ENCODE results near the gene INHBC.

INHBC gene

DNA sequence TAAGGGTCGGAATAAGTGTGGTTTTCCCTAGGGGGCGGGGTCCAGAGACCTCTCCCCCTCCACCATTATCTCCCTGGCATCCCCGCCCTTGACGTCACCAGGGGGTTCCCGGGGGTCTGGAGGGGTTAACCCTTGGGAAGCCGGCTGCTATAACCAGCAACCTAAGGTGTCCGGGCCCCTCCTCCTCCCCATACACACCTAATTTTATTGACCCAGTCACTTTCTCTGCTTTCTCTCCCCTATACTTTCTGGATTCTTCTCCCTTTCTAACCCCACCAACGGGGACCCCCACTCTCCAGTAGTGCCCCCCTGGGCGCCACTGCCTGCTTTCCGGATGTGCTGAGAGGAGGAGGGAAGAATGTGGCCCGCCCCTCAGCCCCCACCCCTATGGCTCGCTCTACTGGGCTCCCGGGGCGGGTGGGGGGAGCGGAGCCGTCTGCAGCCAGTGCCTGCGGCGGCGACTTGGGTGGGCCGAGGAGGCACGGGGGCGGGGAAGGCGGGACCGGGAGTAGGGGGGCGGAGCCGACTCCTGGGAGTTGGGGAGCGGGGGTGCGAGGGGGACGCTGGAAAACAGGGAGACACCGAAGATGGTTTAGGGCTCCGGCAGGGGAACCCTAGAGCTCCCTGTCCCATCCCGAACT lies 26.8 kb downstream of the INHBC start (continued):
- TF ChIP-seq, protein P1, sequence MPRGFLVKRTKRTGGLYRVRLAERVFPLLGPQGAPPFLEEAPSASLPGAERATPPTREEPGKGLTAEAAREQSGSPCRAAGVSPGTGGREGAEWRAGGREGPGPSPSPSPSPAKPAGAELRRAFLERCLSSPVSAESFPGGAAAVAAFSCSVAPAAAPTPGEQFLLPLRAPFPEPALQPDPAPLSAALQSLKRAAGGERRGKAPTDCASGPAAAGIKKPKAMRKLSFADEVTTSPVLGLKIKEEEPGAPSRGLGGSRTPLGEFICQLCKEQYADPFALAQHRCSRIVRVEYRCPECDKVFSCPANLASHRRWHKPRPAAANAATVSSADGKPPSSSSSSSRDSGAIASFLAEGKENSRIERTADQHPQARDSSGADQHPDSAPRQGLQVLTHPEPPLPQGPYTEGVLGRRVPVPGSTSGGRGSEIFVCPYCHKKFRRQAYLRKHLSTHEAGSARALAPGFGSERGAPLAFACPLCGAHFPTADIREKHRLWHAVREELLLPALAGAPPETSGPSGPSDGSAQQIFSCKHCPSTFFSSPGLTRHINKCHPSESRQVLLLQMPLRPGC (tag by site-specific recombination; IDR thresholded peaks at IDR 0.05) = peak; percentile 48; the same call in 1 of the 2 replicates
- TF ChIP-seq ZNF354C (tag by site-specific recombination; IDR thresholded peaks at IDR 0.05; ENCODE audit: borderline replicate concordance, low read depth) = no peak
- no peak for TF ChIP-seq ZNF2 (tag by site-specific recombination; IDR thresholded peaks at IDR 0.05)
- no peak for TF ChIP-seq KLF9 (tag by site-specific recombination; IDR thresholded peaks at IDR 0.05; ENCODE audit: low read depth)
- TF ChIP-seq, protein P2, sequence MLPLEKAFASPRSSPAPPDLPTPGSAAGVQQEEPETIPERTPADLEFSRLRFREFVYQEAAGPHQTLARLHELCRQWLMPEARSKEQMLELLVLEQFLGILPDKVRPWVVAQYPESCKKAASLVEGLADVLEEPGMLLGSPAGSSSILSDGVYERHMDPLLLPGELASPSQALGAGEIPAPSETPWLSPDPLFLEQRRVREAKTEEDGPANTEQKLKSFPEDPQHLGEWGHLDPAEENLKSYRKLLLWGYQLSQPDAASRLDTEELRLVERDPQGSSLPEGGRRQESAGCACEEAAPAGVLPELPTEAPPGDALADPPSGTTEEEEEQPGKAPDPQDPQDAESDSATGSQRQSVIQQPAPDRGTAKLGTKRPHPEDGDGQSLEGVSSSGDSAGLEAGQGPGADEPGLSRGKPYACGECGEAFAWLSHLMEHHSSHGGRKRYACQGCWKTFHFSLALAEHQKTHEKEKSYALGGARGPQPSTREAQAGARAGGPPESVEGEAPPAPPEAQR (tag by site-specific recombination; IDR thresholded peaks at IDR 0.05) = peak; percentile 52; the same call in 1 of the 2 replicates
- TF ChIP-seq ZNF391 (tag by site-specific recombination; IDR thresholded peaks at IDR 0.05; ENCODE audit: borderline replicate concordance, low read depth) = no peak
- TF ChIP-seq, protein P3, sequence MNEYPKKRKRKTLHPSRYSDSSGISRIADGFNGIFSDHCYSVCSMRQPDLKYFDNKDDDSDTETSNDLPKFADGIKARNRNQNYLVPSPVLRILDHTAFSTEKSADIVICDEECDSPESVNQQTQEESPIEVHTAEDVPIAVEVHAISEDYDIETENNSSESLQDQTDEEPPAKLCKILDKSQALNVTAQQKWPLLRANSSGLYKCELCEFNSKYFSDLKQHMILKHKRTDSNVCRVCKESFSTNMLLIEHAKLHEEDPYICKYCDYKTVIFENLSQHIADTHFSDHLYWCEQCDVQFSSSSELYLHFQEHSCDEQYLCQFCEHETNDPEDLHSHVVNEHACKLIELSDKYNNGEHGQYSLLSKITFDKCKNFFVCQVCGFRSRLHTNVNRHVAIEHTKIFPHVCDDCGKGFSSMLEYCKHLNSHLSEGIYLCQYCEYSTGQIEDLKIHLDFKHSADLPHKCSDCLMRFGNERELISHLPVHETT (tag by site-specific recombination; IDR thresholded peaks at IDR 0.05) = 0 out of 2 replicates have a peak, but pooled peaks have one; percentile 37
- TF ChIP-seq, protein P4, sequence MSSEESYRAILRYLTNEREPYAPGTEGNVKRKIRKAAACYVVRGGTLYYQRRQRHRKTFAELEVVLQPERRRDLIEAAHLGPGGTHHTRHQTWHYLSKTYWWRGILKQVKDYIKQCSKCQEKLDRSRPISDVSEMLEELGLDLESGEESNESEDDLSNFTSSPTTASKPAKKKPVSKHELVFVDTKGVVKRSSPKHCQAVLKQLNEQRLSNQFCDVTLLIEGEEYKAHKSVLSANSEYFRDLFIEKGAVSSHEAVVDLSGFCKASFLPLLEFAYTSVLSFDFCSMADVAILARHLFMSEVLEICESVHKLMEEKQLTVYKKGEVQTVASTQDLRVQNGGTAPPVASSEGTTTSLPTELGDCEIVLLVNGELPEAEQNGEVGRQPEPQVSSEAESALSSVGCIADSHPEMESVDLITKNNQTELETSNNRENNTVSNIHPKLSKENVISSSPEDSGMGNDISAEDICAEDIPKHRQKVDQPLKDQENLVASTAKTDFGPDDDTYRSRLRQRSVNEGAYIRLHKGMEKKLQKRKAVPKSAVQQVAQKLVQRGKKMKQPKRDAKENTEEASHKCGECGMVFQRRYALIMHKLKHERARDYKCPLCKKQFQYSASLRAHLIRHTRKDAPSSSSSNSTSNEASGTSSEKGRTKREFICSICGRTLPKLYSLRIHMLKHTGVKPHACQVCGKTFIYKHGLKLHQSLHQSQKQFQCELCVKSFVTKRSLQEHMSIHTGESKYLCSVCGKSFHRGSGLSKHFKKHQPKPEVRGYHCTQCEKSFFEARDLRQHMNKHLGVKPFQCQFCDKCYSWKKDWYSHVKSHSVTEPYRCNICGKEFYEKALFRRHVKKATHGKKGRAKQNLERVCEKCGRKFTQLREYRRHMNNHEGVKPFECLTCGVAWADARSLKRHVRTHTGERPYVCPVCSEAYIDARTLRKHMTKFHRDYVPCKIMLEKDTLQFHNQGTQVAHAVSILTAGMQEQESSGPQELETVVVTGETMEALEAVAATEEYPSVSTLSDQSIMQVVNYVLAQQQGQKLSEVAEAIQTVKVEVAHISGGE (tag by site-specific recombination; conservative IDR thresholded peaks at IDR 0.05; ENCODE audit: low read depth) = 0 out of 2 replicates have a peak, but pooled peaks have one; percentile 20
- peak; percentile 92 for TF ChIP-seq GLIS2 (tag by site-specific recombination; IDR thresholded peaks at IDR 0.05)
- TF ChIP-seq, protein P5, sequence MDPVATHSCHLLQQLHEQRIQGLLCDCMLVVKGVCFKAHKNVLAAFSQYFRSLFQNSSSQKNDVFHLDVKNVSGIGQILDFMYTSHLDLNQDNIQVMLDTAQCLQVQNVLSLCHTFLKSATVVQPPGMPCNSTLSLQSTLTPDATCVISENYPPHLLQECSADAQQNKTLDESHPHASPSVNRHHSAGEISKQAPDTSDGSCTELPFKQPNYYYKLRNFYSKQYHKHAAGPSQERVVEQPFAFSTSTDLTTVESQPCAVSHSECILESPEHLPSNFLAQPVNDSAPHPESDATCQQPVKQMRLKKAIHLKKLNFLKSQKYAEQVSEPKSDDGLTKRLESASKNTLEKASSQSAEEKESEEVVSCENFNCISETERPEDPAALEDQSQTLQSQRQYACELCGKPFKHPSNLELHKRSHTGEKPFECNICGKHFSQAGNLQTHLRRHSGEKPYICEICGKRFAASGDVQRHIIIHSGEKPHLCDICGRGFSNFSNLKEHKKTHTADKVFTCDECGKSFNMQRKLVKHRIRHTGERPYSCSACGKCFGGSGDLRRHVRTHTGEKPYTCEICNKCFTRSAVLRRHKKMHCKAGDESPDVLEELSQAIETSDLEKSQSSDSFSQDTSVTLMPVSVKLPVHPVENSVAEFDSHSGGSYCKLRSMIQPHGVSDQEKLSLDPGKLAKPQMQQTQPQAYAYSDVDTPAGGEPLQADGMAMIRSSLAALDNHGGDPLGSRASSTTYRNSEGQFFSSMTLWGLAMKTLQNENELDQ (tag by site-specific recombination; IDR thresholded peaks at IDR 0.05; ENCODE audit: low read depth) = no peak
- TF ChIP-seq ZBTB20 (tag by site-specific recombination; IDR thresholded peaks at IDR 0.05) = peak; percentile 62; the same call in 1 of the 2 replicates
- TF ChIP-seq ZNF10 (tag by site-specific recombination; IDR thresholded peaks at IDR 0.05) = no peak
- TF ChIP-seq ZNF202 (tag by site-specific recombination; IDR thresholded peaks at IDR 0.05; ENCODE audit: borderline replicate concordance) = no peak
- peak; percentile 74; the same call in 1 of the 2 replicates for TF ChIP-seq ZNF423 (tag by site-specific recombination; IDR thresholded peaks at IDR 0.05)
- peak; percentile 61; the same call in 1 of the 2 replicates for TF ChIP-seq ZFP69B (tag by site-specific recombination; IDR thresholded peaks at IDR 0.05)
- TF ChIP-seq, protein P6, sequence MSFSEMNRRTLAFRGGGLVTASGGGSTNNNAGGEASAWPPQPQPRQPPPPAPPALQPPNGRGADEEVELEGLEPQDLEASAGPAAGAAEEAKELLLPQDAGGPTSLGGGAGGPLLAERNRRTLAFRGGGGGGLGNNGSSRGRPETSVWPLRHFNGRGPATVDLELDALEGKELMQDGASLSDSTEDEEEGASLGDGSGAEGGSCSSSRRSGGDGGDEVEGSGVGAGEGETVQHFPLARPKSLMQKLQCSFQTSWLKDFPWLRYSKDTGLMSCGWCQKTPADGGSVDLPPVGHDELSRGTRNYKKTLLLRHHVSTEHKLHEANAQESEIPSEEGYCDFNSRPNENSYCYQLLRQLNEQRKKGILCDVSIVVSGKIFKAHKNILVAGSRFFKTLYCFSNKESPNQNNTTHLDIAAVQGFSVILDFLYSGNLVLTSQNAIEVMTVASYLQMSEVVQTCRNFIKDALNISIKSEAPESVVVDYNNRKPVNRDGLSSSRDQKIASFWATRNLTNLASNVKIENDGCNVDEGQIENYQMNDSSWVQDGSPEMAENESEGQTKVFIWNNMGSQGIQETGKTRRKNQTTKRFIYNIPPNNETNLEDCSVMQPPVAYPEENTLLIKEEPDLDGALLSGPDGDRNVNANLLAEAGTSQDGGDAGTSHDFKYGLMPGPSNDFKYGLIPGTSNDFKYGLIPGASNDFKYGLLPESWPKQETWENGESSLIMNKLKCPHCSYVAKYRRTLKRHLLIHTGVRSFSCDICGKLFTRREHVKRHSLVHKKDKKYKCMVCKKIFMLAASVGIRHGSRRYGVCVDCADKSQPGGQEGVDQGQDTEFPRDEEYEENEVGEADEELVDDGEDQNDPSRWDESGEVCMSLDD (tag by site-specific recombination; IDR thresholded peaks at IDR 0.05) = peak; percentile 98
- TF ChIP-seq, protein P7, sequence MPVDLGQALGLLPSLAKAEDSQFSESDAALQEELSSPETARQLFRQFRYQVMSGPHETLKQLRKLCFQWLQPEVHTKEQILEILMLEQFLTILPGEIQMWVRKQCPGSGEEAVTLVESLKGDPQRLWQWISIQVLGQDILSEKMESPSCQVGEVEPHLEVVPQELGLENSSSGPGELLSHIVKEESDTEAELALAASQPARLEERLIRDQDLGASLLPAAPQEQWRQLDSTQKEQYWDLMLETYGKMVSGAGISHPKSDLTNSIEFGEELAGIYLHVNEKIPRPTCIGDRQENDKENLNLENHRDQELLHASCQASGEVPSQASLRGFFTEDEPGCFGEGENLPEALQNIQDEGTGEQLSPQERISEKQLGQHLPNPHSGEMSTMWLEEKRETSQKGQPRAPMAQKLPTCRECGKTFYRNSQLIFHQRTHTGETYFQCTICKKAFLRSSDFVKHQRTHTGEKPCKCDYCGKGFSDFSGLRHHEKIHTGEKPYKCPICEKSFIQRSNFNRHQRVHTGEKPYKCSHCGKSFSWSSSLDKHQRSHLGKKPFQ (tag by site-specific recombination; IDR thresholded peaks at IDR 0.05) = 0 out of 2 replicates have a peak, but pooled peaks have one; percentile 29
- TF ChIP-seq ZNF768 (tag by site-specific recombination; IDR thresholded peaks at IDR 0.05) = no peak
- TF ChIP-seq KLF1 (tag by site-specific recombination; IDR thresholded peaks at IDR 0.05) = peak; percentile 75
- TF ChIP-seq ZBTB48 (tag by site-specific recombination; IDR thresholded peaks at IDR 0.05) = peak; percentile 57
- TF ChIP-seq SP7 (tag by site-specific recombination; IDR thresholded peaks at IDR 0.05) = peak; percentile 75
- TF ChIP-seq ZBTB1 (tag by site-specific recombination; IDR thresholded peaks at IDR 0.05) = no peak
- TF ChIP-seq ZNF701 (tag by site-specific recombination; IDR thresholded peaks at IDR 0.05) = no peak
- TF ChIP-seq ZNF629 (tag by site-specific recombination; IDR thresholded peaks at IDR 0.05) = peak; percentile 83
